B cell (primary cell): ENCODE results near the gene XPNPEP2. TPM values are rescaled to one million over a fixed set of nuclear protein-coding genes. Genes with fewer than 3 reads are reported as not detected.

Experiments used
- ATAC-seq: fragments of 200-7000 bp; cut with Tn5 transposase; one replicate; pipeline ENCODE4 v1.10.0; 2021; ENCODE audit warnings: low read depth, mild to moderate bottlenecking, moderate number of reproducible peaks, moderate library complexity
- CTCF ChIA-PET: fragments of 350-600 bp; sonication (Branson Sonifier 250); formaldehyde crosslinking; loops from one replicate; lab custom pipeline; 2021; ENCODE audit warnings: antibody characterized with exemption, inconsistent platforms; lab: Charles Lee
- POLR2A ChIA-PET: fragments of 350-600 bp; sonication (Branson Sonifier 250); formaldehyde crosslinking; loops from one replicate; lab custom pipeline; 2021; ENCODE audit warnings: antibody characterized with exemption; lab: Charles Lee
- DNase-seq: peaks from one replicate; pipeline ENCODE4 v3.0.0; 2013
- H2AFZ ChIP-seq: 2 replicates; pipeline ENCODE4 v1.6.1; 2012; ENCODE audit warnings: mild to moderate bottlenecking, low read depth, low read length; ENCODE audit not compliant: insufficient read depth, poor library complexity, severe bottlenecking
- H3K27ac ChIP-seq, 2 donors: 1 replicate in 1 of 2; 2 replicates in 1 of 2; pipeline ENCODE4 v1.5.1; 2012 to 2013; ENCODE audit warnings: low read length in 2 of 2, mild to moderate bottlenecking in 2 of 2, moderate library complexity in 1 of 2
- H3K27me3 ChIP-seq, 4 experiments: fragments of 200-600 bp in 1 of 4; sonication (generic) in 1 of 4; replicated peaks in 1 of 4; 1 replicate in 2 of 4; 2 replicates in 2 of 4; pipeline versions ENCODE4 v1.6.1 to v1.7.0; 2013 to 2016; ENCODE audit warnings: low read length in 3 of 4, mild to moderate bottlenecking in 2 of 4, mixed read lengths in 1 of 4, moderate library complexity in 1 of 4; ENCODE audit not compliant: insufficient read depth in 4 of 4, control insufficient read depth in 3 of 4; ENCODE audit errors: control extremely low read depth in 1 of 4
- H3K36me3 ChIP-seq, 2 experiments: replicated peaks in 1 of 2; 1 replicate in 1 of 2; 2 replicates in 1 of 2; pipeline versions ENCODE4 v1.6.1 to v1.7.1; 2013; ENCODE audit warnings: low read length in 1 of 2; ENCODE audit not compliant: insufficient read depth in 2 of 2, control insufficient read depth in 1 of 2; ENCODE audit errors: control extremely low read depth in 1 of 2, extremely low read depth in 1 of 2
- H3K4me1 ChIP-seq, 2 donors: fragments of 200-600 bp in 1 of 2; sonication (generic) in 1 of 2; 1 replicate in 1 of 2; 2 replicates in 1 of 2; pipeline versions ENCODE4 v1.5.1 to v1.6.1; 2013 to 2017; ENCODE audit warnings: low read length in 2 of 2; ENCODE audit not compliant: control insufficient read depth in 2 of 2, insufficient read depth in 2 of 2
- H3K4me2 ChIP-seq: replicated peaks from 2 replicates; pipeline ENCODE3; 2012; ENCODE audit warnings: mild to moderate bottlenecking, low read depth, low read length; ENCODE audit not compliant: poor library complexity, severe bottlenecking
- H3K4me3 ChIP-seq, 5 experiments: fragments of 200-600 bp in 1 of 5; sonication (generic) in 1 of 5; 1 replicate in 3 of 5; 2 replicates in 2 of 5; pipeline versions ENCODE4 v1.5.1 to v1.7.0; 2011 to 2016; ENCODE audit warnings: low read length in 4 of 5, mild to moderate bottlenecking in 4 of 5, low read depth in 2 of 5, control low read depth in 1 of 5, moderate library complexity in 1 of 5; ENCODE audit not compliant: insufficient read depth in 1 of 5; ENCODE audit errors: control extremely low read depth in 1 of 5, extremely low read depth in 1 of 5
- H3K79me2 ChIP-seq: fragments of 200-600 bp; sonication (generic); one replicate; pipeline ENCODE4 v1.6.0; 2016; ENCODE audit warnings: low read length; ENCODE audit not compliant: control insufficient read depth, insufficient read depth
- H3K9ac ChIP-seq: fragments of 200-600 bp; sonication (generic); 2 replicates; pipeline ENCODE4 v1.6.1; 2017; ENCODE audit warnings: mild to moderate bottlenecking, low read length, moderate library complexity
- H3K9me3 ChIP-seq, 3 donors: one replicate each; pipeline versions ENCODE4 v1.6.1 to v1.7.1; 2013; ENCODE audit warnings: low read length in 2 of 3; ENCODE audit not compliant: control insufficient read depth in 2 of 3, insufficient read depth in 1 of 3; ENCODE audit errors: control extremely low read depth in 1 of 3
- H4K20me1 ChIP-seq: 2 replicates; pipeline ENCODE4 v1.6.0; 2012; ENCODE audit warnings: mild to moderate bottlenecking, low read length; ENCODE audit not compliant: insufficient read depth, control insufficient read depth, poor library complexity, severe bottlenecking
- H3K27ac Mint-ChIP-seq: one replicate; pipeline ENCODE4 v1.8.0; 2021; ENCODE audit warnings: mixed read lengths
- H3K27me3 Mint-ChIP-seq: one replicate; pipeline ENCODE4 v1.8.0; 2021; ENCODE audit warnings: mixed read lengths
- H3K4me1 Mint-ChIP-seq: one replicate; pipeline ENCODE4 v1.8.0; 2021; ENCODE audit warnings: mixed read lengths
- H3K4me3 Mint-ChIP-seq: one replicate; pipeline ENCODE4 v1.8.0; 2021; ENCODE audit warnings: mixed read lengths
- H3K9me3 Mint-ChIP-seq: one replicate; pipeline ENCODE4 v1.8.0; 2022; ENCODE audit warnings: mixed read lengths; ENCODE audit not compliant: insufficient read depth
- EZH2 ChIP-seq: IDR thresholded peaks from 2 replicates; pipeline ENCODE4 v1.6.1; 2012; ENCODE audit warnings: borderline replicate concordance, low read depth, mild to moderate bottlenecking, moderate library complexity, low read length; ENCODE audit not compliant: insufficient read depth, poor library complexity, severe bottlenecking
- WGBS: methylation state at CpG from one replicate; pipeline ENCODE4 v1.1.5; 2013; ENCODE audit warnings: missing lambda C conversion rate; ENCODE audit not compliant: insufficient coverage; 5-methylcytosine and 5-hydroxymethylcytosine counted together
- intact Hi-C: fragments of 100-400 bp; cut with micrococcal nuclease; formaldehyde crosslinking; loops from one replicate; pipeline ENCODE4 v1.10.0; 2022
- polyA plus RNA-seq: library from polyadenylated mRNA; depleted of rRNA; stranded (reverse); fragments of >200 nt; gene quantifications from 2 replicates; pipeline ENCODE4 v1.2.3, GENCODE V29; 2012
- total RNA-seq, 2 donors: library from RNA; stranded (reverse); fragments of 120-200 nt in 1 of 2; gene quantifications; 1 replicate in 1 of 2; 2 replicates in 1 of 2; pipeline versions ENCODE4 v1.2.3 to v1.2.4, GENCODE V29; 2013 to 2022
- TF ChIP-seq, protein P1 (sequence below): fragments of 200-600 bp; IDR thresholded peaks from one replicate; pipeline ENCODE4 v1.8.0; 2022; ENCODE audit warnings: antibody characterized with exemption, mild to moderate bottlenecking

Gene XPNPEP2
- total and polyA plus RNA-seq, 2 donors (not counting 1 experiment from before 2014, with no cell fraction given): 0.31 TPM; not detected in 1

DNA sequence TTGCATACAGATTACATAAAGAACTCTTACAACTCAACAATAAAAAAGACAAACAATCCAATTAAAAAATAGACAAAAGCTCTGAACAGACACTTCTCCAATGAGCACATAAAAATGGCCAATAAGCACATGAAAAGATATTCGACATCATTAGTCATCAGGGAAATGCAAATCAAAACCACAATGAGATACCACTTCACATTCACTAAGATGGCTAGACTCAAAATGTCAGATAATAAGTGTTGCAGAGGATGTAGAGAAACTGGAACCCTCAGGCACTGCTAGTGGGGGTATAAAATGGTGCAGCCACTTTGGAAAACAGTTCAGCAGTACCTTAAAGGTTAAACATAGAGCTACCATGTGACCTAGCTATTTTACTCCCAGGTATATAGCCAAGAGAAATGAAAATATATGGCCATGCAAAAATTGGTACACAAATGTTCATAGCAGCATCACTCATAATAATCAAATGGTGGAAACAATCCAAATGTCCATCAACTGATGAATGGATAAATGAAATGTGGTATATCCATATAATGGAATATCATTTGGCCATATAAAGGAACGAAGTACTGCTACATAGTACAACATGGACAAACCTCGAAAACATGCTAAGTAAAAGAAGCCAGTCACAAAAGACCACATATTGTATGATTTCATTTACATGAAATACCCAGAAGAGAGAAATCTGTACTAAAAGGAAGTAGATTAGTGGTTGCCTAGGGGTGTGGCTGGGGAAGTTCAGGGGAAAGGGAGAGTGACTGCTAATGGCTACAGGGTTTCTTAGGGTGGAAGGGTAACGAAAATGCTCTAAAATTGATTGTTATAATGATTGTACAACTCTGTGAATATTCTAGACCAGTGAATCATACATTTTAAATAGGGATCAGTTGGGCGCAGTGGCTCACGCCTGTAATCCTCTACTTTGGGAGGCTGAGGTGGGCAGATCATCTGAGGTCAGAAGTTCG, 70.3 kb downstream of the XPNPEP2 start:
- H3K4me1 Mint-ChIP-seq: peaks cover 15% of the 10 kb centered on the region
- ChIA-PET POLR2A (interaction anchor here (0.9 kb wide), 1 partner anchor 21 kb away, joined by 3 read pairs; no protein-coding TSS in a partner anchor), CTCF (interaction anchor here (0.9 kb wide), 1 partner anchor 105 kb away, joined by 3 read pairs; no protein-coding TSS in a partner anchor)
- Histone ChIP-seq H3K4me1 (peaks cover 4% of the 10 kb centered on the region in 2 donors), H4K20me1 (no peaks in the 10 kb centered on the region), H3K9me3 (no peaks in the 10 kb centered on the region), H3K4me2 (no peak overlapping the region), H2AFZ (no peak overlapping the region), H3K27me3 (no peaks in the 10 kb centered on the region), H3K36me3 (no peaks in the 10 kb centered on the region), H3K9ac (no peak overlapping the region), H3K4me3 (no peak overlapping the region), H3K27ac (no peak overlapping the region), H3K79me2 (no peaks in the 10 kb centered on the region)
- no peak overlapping the region for H3K4me3 Mint-ChIP-seq
- TF ChIP-seq, protein P1, sequence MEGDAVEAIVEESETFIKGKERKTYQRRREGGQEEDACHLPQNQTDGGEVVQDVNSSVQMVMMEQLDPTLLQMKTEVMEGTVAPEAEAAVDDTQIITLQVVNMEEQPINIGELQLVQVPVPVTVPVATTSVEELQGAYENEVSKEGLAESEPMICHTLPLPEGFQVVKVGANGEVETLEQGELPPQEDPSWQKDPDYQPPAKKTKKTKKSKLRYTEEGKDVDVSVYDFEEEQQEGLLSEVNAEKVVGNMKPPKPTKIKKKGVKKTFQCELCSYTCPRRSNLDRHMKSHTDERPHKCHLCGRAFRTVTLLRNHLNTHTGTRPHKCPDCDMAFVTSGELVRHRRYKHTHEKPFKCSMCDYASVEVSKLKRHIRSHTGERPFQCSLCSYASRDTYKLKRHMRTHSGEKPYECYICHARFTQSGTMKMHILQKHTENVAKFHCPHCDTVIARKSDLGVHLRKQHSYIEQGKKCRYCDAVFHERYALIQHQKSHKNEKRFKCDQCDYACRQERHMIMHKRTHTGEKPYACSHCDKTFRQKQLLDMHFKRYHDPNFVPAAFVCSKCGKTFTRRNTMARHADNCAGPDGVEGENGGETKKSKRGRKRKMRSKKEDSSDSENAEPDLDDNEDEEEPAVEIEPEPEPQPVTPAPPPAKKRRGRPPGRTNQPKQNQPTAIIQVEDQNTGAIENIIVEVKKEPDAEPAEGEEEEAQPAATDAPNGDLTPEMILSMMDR: no peak
- no peak for TF ChIP-seq EZH2
- ATAC-seq (no peak), DNase-seq (no peak)
- intact Hi-C loops: no loop called here
- H3K9me3 Mint-ChIP-seq: no peaks in the 10 kb centered on the region
- no peak overlapping the region for H3K27ac Mint-ChIP-seq
- no peaks in the 10 kb centered on the region for H3K27me3 Mint-ChIP-seq
- no CpG with 5 or more reads among the region's 7 CpGs for WGBS
